HepG2 (cell line): ENCODE measurements around the gene EWSR1. TPM values are rescaled to one million over a fixed set of nuclear protein-coding genes. Genes with fewer than 3 reads are reported as not detected.
A peak's percentile ranks its signal among the peaks of the same experiment; 100 is the strongest.

Source experiments
- ADNP ChIP-seq: sonication (generic); formaldehyde crosslinking; IDR thresholded peaks from 2 replicates; pipeline ENCODE4 v1.4.0; 2020; ENCODE audit warnings: missing genetic modification reagents
- ARNT2 ChIP-seq: sonication (generic); formaldehyde crosslinking; IDR thresholded peaks from 2 replicates; pipeline ENCODE4 v1.8.0; 2022; ENCODE audit warnings: mild to moderate bottlenecking, low read depth, missing genetic modification reagents, moderate library complexity
- BCL6 ChIP-seq: IDR thresholded peaks from 2 replicates; pipeline ENCODE4 v1.6.1; 2016; ENCODE audit warnings: missing genetic modification reagents, missing compliant biosample characterization
- BORCS8-MEF2B ChIP-seq: sonication (generic); formaldehyde crosslinking; IDR thresholded peaks from 2 replicates; pipeline ENCODE4 v1.8.0; 2022; ENCODE audit warnings: mild to moderate bottlenecking, missing genetic modification reagents
- HDAC1 ChIP-seq: sonication (generic); formaldehyde crosslinking; IDR thresholded peaks from 2 replicates; pipeline ENCODE4 v1.5.1; 2020; ENCODE audit warnings: mild to moderate bottlenecking, missing genetic modification reagents
- HNRNPL ChIP-seq: fragments of 200-400 bp; formaldehyde crosslinking; IDR thresholded peaks from 2 replicates; pipeline ENCODE4 v1.6.1; 2017; ENCODE audit warnings: mild to moderate bottlenecking, low read depth, low read length
- KLF12 ChIP-seq: sonication (generic); formaldehyde crosslinking; IDR thresholded peaks from 2 replicates; pipeline ENCODE4 v1.4.0; 2020; ENCODE audit warnings: missing genetic modification reagents, borderline replicate concordance
- KMT2A ChIP-seq: sonication (generic); formaldehyde crosslinking; IDR thresholded peaks from 2 replicates; pipeline ENCODE4 v1.4.0; 2020; ENCODE audit warnings: missing genetic modification reagents
- LCORL ChIP-seq, 2 experiments: fragments of 450-650 bp in 1 of 2; sonication (generic) in 1 of 2; formaldehyde crosslinking in 1 of 2; IDR thresholded peaks; 2 replicates each; pipeline versions ENCODE4 v1.5.0 to v1.6.1; 2017 to 2020; ENCODE audit warnings: antibody characterized with exemption in 1 of 2, missing genetic modification reagents in 1 of 2
- MYC ChIP-seq: sonication (generic); formaldehyde crosslinking; IDR thresholded peaks from 2 replicates; pipeline ENCODE4 v1.9.0; 2021; ENCODE audit warnings: missing genetic modification reagents, borderline replicate concordance
- MYNN ChIP-seq: sonication (generic); formaldehyde crosslinking; IDR thresholded peaks from 2 replicates; pipeline ENCODE4 v1.4.0; 2020; ENCODE audit warnings: mild to moderate bottlenecking, low read depth, missing genetic modification reagents
- NFKB2 ChIP-seq: sonication (generic); formaldehyde crosslinking; IDR thresholded peaks from 2 replicates; pipeline ENCODE4 v1.4.0; 2020; ENCODE audit warnings: missing genetic modification reagents, borderline replicate concordance
- NR1H2 ChIP-seq: sonication (generic); formaldehyde crosslinking; IDR thresholded peaks from 2 replicates; pipeline ENCODE4 v1.8.1; 2022; ENCODE audit warnings: low read depth, missing genetic modification reagents, borderline replicate concordance
- PHF20 ChIP-seq: sonication (generic); formaldehyde crosslinking; IDR thresholded peaks from 2 replicates; pipeline ENCODE4 v1.5.0; 2020; ENCODE audit warnings: mild to moderate bottlenecking, missing genetic modification reagents
- TGIF2 ChIP-seq: IDR thresholded peaks from 2 replicates; pipeline ENCODE4 v1.6.1; 2016; ENCODE audit warnings: control low read depth, missing compliant biosample characterization
- ZFP62 ChIP-seq: sonication (generic); formaldehyde crosslinking; IDR thresholded peaks from 2 replicates; pipeline ENCODE4 v1.4.0; 2020; ENCODE audit warnings: missing genetic modification reagents
- ZFP90 ChIP-seq: sonication (generic); formaldehyde crosslinking; IDR thresholded peaks from 2 replicates; pipeline ENCODE4 v1.8.0; 2022; ENCODE audit warnings: missing genetic modification reagents, mild to moderate bottlenecking, inconsistent platforms, borderline replicate concordance
- ZNF230 ChIP-seq: sonication (generic); formaldehyde crosslinking; IDR thresholded peaks from 2 replicates; pipeline ENCODE4 v1.4.0; 2020; ENCODE audit warnings: mild to moderate bottlenecking, missing genetic modification reagents
- ZNF232 ChIP-seq: sonication (generic); formaldehyde crosslinking; IDR thresholded peaks from 2 replicates; pipeline ENCODE4 v1.4.0; 2020; ENCODE audit warnings: missing genetic modification reagents, borderline replicate concordance
- ZNF317 ChIP-seq: sonication (generic); formaldehyde crosslinking; IDR thresholded peaks from 2 replicates; pipeline ENCODE4 v1.5.0; 2020; ENCODE audit warnings: mild to moderate bottlenecking, missing genetic modification reagents
- ZNF530 ChIP-seq: sonication (generic); formaldehyde crosslinking; IDR thresholded peaks from 2 replicates; pipeline ENCODE4 v1.5.0; 2020; ENCODE audit warnings: low read depth, mild to moderate bottlenecking, missing genetic modification reagents
- ZNF556 ChIP-seq: sonication (generic); formaldehyde crosslinking; IDR thresholded peaks from 2 replicates; pipeline ENCODE4 v1.4.0; 2020; ENCODE audit warnings: mild to moderate bottlenecking, missing genetic modification reagents, borderline replicate concordance
- ZNF558 ChIP-seq: sonication (generic); formaldehyde crosslinking; IDR thresholded peaks from 2 replicates; pipeline ENCODE4 v1.9.0; 2022; ENCODE audit warnings: mild to moderate bottlenecking, missing genetic modification reagents, borderline replicate concordance
- ZNF572 ChIP-seq: sonication (generic); formaldehyde crosslinking; IDR thresholded peaks from 2 replicates; pipeline ENCODE4 v1.5.1; 2020; ENCODE audit warnings: mild to moderate bottlenecking, missing genetic modification reagents
- ZNF652 ChIP-seq: IDR thresholded peaks from 2 replicates; pipeline ENCODE4 v1.6.1; 2016; ENCODE audit warnings: low read depth, borderline replicate concordance
- polyA plus RNA-seq, 8 experiments: library from polyadenylated mRNA; depleted of rRNA in 3 of 8; stranded (reverse) in 7 of 8; unstranded in 1 of 8; fragments of >200 nt; fragmentation: Illumina TruSeq in 4 of 8; extraction: Trizol in 4 of 8; gene quantifications; 2 replicates each; pipeline versions ENCODE4 v1.2.1 to v1.2.3, GENCODE V29; 2011 to 2016; ENCODE audit warnings: low read depth in 4 of 8, missing spikeins in 1 of 8, mixed read lengths in 1 of 8; ENCODE audit not compliant: insufficient read depth in 1 of 8
- total RNA-seq, 5 experiments: library from RNA; depleted of rRNA; stranded (reverse); fragments of >200 nt; fragmentation: Illumina TruSeq; extraction: Trizol; gene quantifications; 2 replicates each; pipeline ENCODE4 v1.2.3, GENCODE V29; 2016; ENCODE audit warnings: low read depth in 1 of 5
- TF ChIP-seq, protein P1 (sequence below): sonication (generic); formaldehyde crosslinking; IDR thresholded peaks from 2 replicates; pipeline ENCODE4 v1.4.0; 2020; ENCODE audit warnings: mild to moderate bottlenecking, missing genetic modification reagents
- TF ChIP-seq, protein P2 (sequence below): sonication (generic); formaldehyde crosslinking; IDR thresholded peaks from 2 replicates; pipeline ENCODE4 v1.5.1; 2020; ENCODE audit warnings: mild to moderate bottlenecking, missing genetic modification reagents, moderate library complexity

EWSR1 gene
- total and polyA plus RNA-seq, 2 of the 13 experiments (the other 11 are each of a cell fraction or from before 2014, with no cell fraction given), result 211 to 326 TPM

DNA sequence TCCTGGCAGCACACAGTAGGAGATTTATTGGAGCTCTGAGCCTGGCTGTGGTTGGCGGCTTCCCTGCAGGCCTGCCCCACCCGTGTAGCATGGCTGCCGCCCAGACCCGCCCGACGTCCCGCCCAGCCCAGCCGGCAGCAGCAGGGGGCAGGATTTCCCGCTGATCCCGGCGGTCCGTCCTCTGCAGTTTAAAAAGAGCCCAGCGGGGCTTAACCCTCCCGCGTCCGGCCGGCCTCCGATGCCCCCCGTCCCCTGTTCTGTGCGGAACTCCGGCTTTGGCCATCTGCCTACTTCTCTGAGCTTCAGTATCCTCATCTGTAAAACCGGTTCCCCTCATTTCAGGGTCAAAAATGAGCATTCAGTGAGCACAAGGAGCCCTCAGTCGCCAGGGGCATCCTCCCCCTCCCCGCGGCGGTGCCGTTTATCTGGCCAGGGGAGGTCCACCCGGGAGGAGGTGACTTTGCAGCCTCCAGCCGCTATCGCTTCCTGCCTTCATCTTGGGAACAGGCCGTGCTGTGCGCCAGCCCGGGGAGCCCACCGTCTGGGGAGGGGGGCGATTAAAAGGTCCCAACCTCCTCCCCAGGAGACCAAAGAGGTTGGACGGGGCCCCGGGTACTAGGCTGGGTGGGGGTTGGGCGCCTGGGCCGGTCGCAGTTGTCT is 38.2 kb downstream of the EWSR1 start, which contains the start of gene GAS2L1 (continued):
- no peak for TF ChIP-seq KMT2A
- TF ChIP-seq ZNF572 (CRISPR knock-in tag), result 0 out of 2 replicates have a peak, but pooled peaks have one; percentile 48
- peak; percentile 72; the same call in 1 of the 2 replicates for TF ChIP-seq ZNF556 (CRISPR knock-in tag)
- TF ChIP-seq NFKB2 (CRISPR knock-in tag), result peak; percentile 30; the same call in 1 of the 2 replicates
- TF ChIP-seq PHF20, result peak; percentile 45; the same call in 1 of the 2 replicates
- peak; percentile 73; the same call in 1 of the 2 replicates for TF ChIP-seq MYC (CRISPR knock-in tag)
- TF ChIP-seq MYNN (CRISPR knock-in tag), result no peak
- TF ChIP-seq ZNF317 (CRISPR knock-in tag), result 0 out of 2 replicates have a peak, but pooled peaks have one; percentile 46
- TF ChIP-seq NR1H2 (CRISPR knock-in tag), result no peak; the same call in 1 of the 2 replicates
- peak; percentile 60; the same call in 1 of the 2 replicates for TF ChIP-seq KLF12 (CRISPR knock-in tag)
- no peak for TF ChIP-seq LCORL (IDR thresholded peaks at IDR 0.05)
- TF ChIP-seq LCORL (CRISPR knock-in tag; IDR thresholded peaks at IDR 0.05), result peak; percentile 76
- no peak for TF ChIP-seq ZFP62 (CRISPR knock-in tag)
- TF ChIP-seq ZNF558 (CRISPR knock-in tag), result no peak
- TF ChIP-seq ADNP, result peak; percentile 21; the same call in 1 of the 2 replicates
- TF ChIP-seq, protein P1, sequence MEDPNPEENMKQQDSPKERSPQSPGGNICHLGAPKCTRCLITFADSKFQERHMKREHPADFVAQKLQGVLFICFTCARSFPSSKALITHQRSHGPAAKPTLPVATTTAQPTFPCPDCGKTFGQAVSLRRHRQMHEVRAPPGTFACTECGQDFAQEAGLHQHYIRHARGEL (CRISPR knock-in tag), result no peak
- no peak for TF ChIP-seq ZNF530 (CRISPR knock-in tag)
- TF ChIP-seq ARNT2 (CRISPR knock-in tag), result 0 out of 2 replicates have a peak, but pooled peaks have one; percentile 36
- TF ChIP-seq TGIF2 (CRISPR knock-in tag), result no peak
- peak; percentile 98 for TF ChIP-seq ZNF652 (CRISPR knock-in tag)
- TF ChIP-seq BORCS8-MEF2B, result peak; percentile 31; the same call in 1 of the 2 replicates
- TF ChIP-seq ZNF232 (CRISPR knock-in tag), result no peak
- TF ChIP-seq HNRNPL, result no peak
- peak; percentile 57 for TF ChIP-seq HDAC1 (CRISPR knock-in tag)
- TF ChIP-seq ZNF230 (CRISPR knock-in tag), result no peak
- TF ChIP-seq, protein P2, sequence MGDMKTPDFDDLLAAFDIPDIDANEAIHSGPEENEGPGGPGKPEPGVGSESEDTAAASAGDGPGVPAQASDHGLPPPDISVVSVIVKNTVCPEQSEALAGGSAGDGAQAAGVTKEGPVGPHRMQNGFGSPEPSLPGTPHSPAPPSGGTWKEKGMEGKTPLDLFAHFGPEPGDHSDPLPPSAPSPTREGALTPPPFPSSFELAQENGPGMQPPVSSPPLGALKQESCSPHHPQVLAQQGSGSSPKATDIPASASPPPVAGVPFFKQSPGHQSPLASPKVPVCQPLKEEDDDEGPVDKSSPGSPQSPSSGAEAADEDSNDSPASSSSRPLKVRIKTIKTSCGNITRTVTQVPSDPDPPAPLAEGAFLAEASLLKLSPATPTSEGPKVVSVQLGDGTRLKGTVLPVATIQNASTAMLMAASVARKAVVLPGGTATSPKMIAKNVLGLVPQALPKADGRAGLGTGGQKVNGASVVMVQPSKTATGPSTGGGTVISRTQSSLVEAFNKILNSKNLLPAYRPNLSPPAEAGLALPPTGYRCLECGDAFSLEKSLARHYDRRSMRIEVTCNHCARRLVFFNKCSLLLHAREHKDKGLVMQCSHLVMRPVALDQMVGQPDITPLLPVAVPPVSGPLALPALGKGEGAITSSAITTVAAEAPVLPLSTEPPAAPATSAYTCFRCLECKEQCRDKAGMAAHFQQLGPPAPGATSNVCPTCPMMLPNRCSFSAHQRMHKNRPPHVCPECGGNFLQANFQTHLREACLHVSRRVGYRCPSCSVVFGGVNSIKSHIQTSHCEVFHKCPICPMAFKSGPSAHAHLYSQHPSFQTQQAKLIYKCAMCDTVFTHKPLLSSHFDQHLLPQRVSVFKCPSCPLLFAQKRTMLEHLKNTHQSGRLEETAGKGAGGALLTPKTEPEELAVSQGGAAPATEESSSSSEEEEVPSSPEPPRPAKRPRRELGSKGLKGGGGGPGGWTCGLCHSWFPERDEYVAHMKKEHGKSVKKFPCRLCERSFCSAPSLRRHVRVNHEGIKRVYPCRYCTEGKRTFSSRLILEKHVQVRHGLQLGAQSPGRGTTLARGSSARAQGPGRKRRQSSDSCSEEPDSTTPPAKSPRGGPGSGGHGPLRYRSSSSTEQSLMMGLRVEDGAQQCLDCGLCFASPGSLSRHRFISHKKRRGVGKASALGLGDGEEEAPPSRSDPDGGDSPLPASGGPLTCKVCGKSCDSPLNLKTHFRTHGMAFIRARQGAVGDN (CRISPR knock-in tag), result peak; percentile 71
- TF ChIP-seq ZFP90, result peak; percentile 51; the same call in 1 of the 2 replicates
- no peak for TF ChIP-seq BCL6 (CRISPR knock-in tag)
